PC-9 (cell line): ENCODE results near the gene CDC73.

ENCODE experiments used
- EZH2 ChIP-seq: fragments of 200-600 bp; sonication (generic); IDR thresholded peaks from 2 replicates; pipeline ENCODE4 v1.8.0; 2017; ENCODE audit warnings: antibody characterized with exemption, low read depth
- TF ChIP-seq, protein P1 (sequence below): fragments of 200-600 bp; sonication (generic); conservative IDR thresholded peaks from 2 replicates; pipeline ENCODE4 v1.6.1; 2017; ENCODE audit warnings: mixed run types, antibody characterized with exemption, mild to moderate bottlenecking, moderate library complexity

DNA sequence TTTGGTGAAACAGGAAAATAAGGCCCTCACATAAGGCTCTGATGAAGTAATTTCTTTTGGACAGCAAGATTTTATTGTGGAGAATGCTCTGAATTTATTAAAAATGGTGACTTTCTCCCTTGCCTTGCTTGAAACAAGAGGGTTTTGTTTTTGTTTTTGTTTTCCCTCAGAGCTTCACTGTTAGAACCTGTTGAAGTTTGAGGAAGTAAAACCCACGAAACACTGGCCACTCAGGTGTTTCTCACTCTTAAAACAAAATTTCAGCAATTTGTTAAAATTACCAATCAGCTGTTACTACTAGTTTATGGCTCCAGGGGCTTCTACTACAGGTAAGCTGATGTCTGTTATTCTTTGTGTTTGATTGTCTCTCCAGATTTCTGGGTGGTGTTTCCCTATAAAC lies 177.2 kb downstream of the CDC73 start:
- TF ChIP-seq, protein P1, sequence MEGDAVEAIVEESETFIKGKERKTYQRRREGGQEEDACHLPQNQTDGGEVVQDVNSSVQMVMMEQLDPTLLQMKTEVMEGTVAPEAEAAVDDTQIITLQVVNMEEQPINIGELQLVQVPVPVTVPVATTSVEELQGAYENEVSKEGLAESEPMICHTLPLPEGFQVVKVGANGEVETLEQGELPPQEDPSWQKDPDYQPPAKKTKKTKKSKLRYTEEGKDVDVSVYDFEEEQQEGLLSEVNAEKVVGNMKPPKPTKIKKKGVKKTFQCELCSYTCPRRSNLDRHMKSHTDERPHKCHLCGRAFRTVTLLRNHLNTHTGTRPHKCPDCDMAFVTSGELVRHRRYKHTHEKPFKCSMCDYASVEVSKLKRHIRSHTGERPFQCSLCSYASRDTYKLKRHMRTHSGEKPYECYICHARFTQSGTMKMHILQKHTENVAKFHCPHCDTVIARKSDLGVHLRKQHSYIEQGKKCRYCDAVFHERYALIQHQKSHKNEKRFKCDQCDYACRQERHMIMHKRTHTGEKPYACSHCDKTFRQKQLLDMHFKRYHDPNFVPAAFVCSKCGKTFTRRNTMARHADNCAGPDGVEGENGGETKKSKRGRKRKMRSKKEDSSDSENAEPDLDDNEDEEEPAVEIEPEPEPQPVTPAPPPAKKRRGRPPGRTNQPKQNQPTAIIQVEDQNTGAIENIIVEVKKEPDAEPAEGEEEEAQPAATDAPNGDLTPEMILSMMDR, result no peak
- no peak for TF ChIP-seq EZH2
